SU-DHL-6 (cell line): ENCODE results near the gene LGALS8.

Source experiments
- H2AFZ ChIP-seq: fragments of 200-600 bp; sonication (generic); 2 replicates; pipeline ENCODE4 v1.6.1; 2014; ENCODE audit warnings: low read depth, mild to moderate bottlenecking, moderate library complexity, mixed read lengths, antibody characterized with exemption, low read length; ENCODE audit not compliant: severe bottlenecking
- H3F3A ChIP-seq: fragments of 200-600 bp; shearing (Covaris generic); 2 replicates; pipeline ENCODE4 v1.6.0; 2016; ENCODE audit warnings: antibody characterized with exemption, mild to moderate bottlenecking; ENCODE audit not compliant: insufficient read depth
- H3K27ac ChIP-seq: fragments of 200-600 bp; sonication (generic); 2 replicates; pipeline ENCODE4 v1.5.1; 2016; ENCODE audit warnings: low read depth, mild to moderate bottlenecking, low read length, moderate library complexity, mixed read lengths
- H3K27me3 ChIP-seq: fragments of 200-600 bp; sonication (generic), shearing (Covaris generic); 2 replicates; pipeline ENCODE4 v1.6.0; 2014; ENCODE audit warnings: mild to moderate bottlenecking, low read length
- H3K36me3 ChIP-seq: fragments of 200-600 bp; sonication (generic); 2 replicates; pipeline ENCODE4 v1.6.1; 2014; ENCODE audit warnings: mild to moderate bottlenecking, low read length, mixed read lengths
- H3K4me2 ChIP-seq: fragments of 300-600, 200-600 bp; shearing (Covaris generic), sonication (generic); 2 replicates; pipeline ENCODE4 v1.6.0; 2014; ENCODE audit warnings: low read length, low read depth, mild to moderate bottlenecking; ENCODE audit not compliant: poor library complexity, severe bottlenecking
- H3K4me3 ChIP-seq: fragments of 200-600 bp; sonication (generic); 2 replicates; pipeline ENCODE4 v1.5.1; 2014; ENCODE audit warnings: antibody characterized with exemption, low read length, mild to moderate bottlenecking, mixed read lengths; ENCODE audit not compliant: insufficient read depth, poor library complexity, severe bottlenecking
- H3K79me2 ChIP-seq: fragments of 200-600 bp; sonication (generic); 2 replicates; pipeline ENCODE4 v1.6.1; 2014; ENCODE audit warnings: mild to moderate bottlenecking, low read length, moderate library complexity; ENCODE audit not compliant: insufficient read depth
- H3K9ac ChIP-seq: fragments of 200-600 bp; sonication (generic); 2 replicates; pipeline ENCODE4 v1.7.0; 2014; ENCODE audit warnings: mild to moderate bottlenecking, low read length
- H3K9me2 ChIP-seq: fragments of 200-600 bp; sonication (generic); replicated peaks from 2 replicates; pipeline ENCODE4 v1.6.1; 2014; ENCODE audit warnings: low read length; ENCODE audit not compliant: insufficient read depth
- H3K9me3 ChIP-seq: fragments of 200-600 bp; sonication (generic); 2 replicates; pipeline ENCODE4 v1.6.1; 2014; ENCODE audit warnings: low read length, mixed read lengths; ENCODE audit not compliant: insufficient read depth
- H4K20me1 ChIP-seq: fragments of 200-600 bp; sonication (generic); 2 replicates; pipeline ENCODE4 v1.6.1; 2014; ENCODE audit warnings: low read depth, mild to moderate bottlenecking, antibody characterized with exemption, low read length, moderate library complexity, mixed read lengths
- EZH2phosphoT487 ChIP-seq: fragments of 200-600 bp; sonication (generic), shearing (Covaris generic); conservative IDR thresholded peaks from 2 replicates; pipeline ENCODE4 v1.6.1; 2018; ENCODE audit warnings: mild to moderate bottlenecking, antibody characterized with exemption, low read length, moderate library complexity, mixed read lengths
- TF ChIP-seq, protein P1 (sequence below): fragments of 200-600 bp; sonication (generic); IDR thresholded peaks from one replicate; pipeline ENCODE4 v1.5.1; 2017; ENCODE audit warnings: antibody characterized with exemption, mild to moderate bottlenecking, low read length, moderate library complexity; ENCODE audit not compliant: insufficient read depth, poor library complexity, severe bottlenecking

LGALS8 gene

GRCh38 chr1:236523704-236524141 lies at the start of gene LGALS8:
LGALS8 (plus strand) TSS chr1:236523982; CDS start chr1:236526071, 2,089 bp downstream.
- no peaks in the 10 kb centered on the region for H3K9me3 ChIP-seq
- H3K79me2 ChIP-seq = no peaks in the 10 kb centered on the region
- peak within 1 kb of the TSS; percentile 94 for H2AFZ ChIP-seq
- H3K4me2 ChIP-seq = peak within 1 kb of the TSS; percentile 99
- H3K36me3 ChIP-seq = no peaks in the 10 kb centered on the region
- H3F3A ChIP-seq = no peaks in the 10 kb centered on the region
- H3K9me2 ChIP-seq = no peaks in the 10 kb centered on the region
- TF ChIP-seq EZH2phosphoT487 = no peak
- TF ChIP-seq, protein P1, sequence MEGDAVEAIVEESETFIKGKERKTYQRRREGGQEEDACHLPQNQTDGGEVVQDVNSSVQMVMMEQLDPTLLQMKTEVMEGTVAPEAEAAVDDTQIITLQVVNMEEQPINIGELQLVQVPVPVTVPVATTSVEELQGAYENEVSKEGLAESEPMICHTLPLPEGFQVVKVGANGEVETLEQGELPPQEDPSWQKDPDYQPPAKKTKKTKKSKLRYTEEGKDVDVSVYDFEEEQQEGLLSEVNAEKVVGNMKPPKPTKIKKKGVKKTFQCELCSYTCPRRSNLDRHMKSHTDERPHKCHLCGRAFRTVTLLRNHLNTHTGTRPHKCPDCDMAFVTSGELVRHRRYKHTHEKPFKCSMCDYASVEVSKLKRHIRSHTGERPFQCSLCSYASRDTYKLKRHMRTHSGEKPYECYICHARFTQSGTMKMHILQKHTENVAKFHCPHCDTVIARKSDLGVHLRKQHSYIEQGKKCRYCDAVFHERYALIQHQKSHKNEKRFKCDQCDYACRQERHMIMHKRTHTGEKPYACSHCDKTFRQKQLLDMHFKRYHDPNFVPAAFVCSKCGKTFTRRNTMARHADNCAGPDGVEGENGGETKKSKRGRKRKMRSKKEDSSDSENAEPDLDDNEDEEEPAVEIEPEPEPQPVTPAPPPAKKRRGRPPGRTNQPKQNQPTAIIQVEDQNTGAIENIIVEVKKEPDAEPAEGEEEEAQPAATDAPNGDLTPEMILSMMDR = no peak
- H3K27ac ChIP-seq = no peak within 1 kb of the TSS
- peak within 1 kb of the TSS; percentile 51 for H3K9ac ChIP-seq
- peak within 1 kb of the TSS; percentile 78 for H3K4me3 ChIP-seq
- H3K27me3 ChIP-seq = no peaks in the 10 kb centered on the region
- no peaks in the 10 kb centered on the region for H4K20me1 ChIP-seq

DNA sequence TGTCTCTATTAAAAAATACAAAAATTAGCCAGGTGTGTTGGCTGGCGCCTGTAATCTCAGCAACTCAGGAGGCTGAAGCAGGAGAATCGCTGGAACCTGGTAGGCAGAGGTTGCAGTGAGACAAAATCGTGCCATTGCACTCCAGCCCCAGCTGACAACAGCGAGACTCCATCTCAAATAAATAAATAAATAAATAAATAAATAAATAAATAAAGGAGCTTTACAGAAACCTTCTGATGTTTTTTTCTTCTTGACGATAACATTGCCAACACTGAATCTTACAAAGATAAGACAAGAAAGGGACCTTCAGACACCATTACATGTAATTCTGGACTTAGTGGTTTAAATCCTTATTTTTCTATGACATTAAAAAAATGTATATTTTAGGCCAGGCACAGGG lies 47.8 kb upstream of the LGALS8 start:
- Histone ChIP-seq H2AFZ (no peak overlapping the region), H3K9ac (no peak overlapping the region), H3K4me3 (no peak overlapping the region), H3K27me3 (no peaks in the 10 kb centered on the region), H4K20me1 (no peaks in the 10 kb centered on the region), H3K36me3 (no peaks in the 10 kb centered on the region), H3K27ac (no peak overlapping the region), H3K9me3 (no peaks in the 10 kb centered on the region), H3K79me2 (no peaks in the 10 kb centered on the region), H3K4me2 (no peak overlapping the region), H3F3A (no peaks in the 10 kb centered on the region), H3K9me2 (no peaks in the 10 kb centered on the region)
- TF ChIP-seq EZH2phosphoT487 = no peak
- TF ChIP-seq, protein P1 = no peak

- H3K9me3 ChIP-seq = no peaks in the 10 kb centered on the region
- no peak overlapping the region for H3K4me3 ChIP-seq
- no peak overlapping the region for H3K4me2 ChIP-seq
- no peaks in the 10 kb centered on the region for H3F3A ChIP-seq
- H4K20me1 ChIP-seq = no peaks in the 10 kb centered on the region
- TF ChIP-seq, protein P1 = no peak
- no peak for TF ChIP-seq EZH2phosphoT487
- no peak overlapping the region for H3K9ac ChIP-seq
- no peak overlapping the region for H3K27ac ChIP-seq
- H3K79me2 ChIP-seq = no peaks in the 10 kb centered on the region
- no peak overlapping the region for H2AFZ ChIP-seq
- no peaks in the 10 kb centered on the region for H3K9me2 ChIP-seq
- no peaks in the 10 kb centered on the region for H3K36me3 ChIP-seq
- H3K27me3 ChIP-seq = no peaks in the 10 kb centered on the region
Observed at GRCh38 chr1:236480758-236481436, 42.9 kb upstream of the LGALS8 start.
